Lower leg skin (tissue), 4 donors: Measurements from ENCODE around the gene GZMB. TPM values are rescaled to one million over a fixed set of nuclear protein-coding genes. Genes with fewer than 3 reads are reported as not detected.

Experiments used
- DNase-seq, 2 donors: peaks; one replicate each; pipeline ENCODE4 v3.0.0-alpha.2; 2019; ENCODE audit warnings: low spot score in 2 of 2
- H3K4me3 ChIP-seq: fragments of 200-600 bp; sonication (generic); 2 replicates; pipeline ENCODE4 v1.5.1; 2017; ENCODE audit warnings: mild to moderate bottlenecking, low read depth; ENCODE audit not compliant: poor library complexity, severe bottlenecking
- POLR2A ChIP-seq, 2 donors: fragments of 450-650 bp; IDR thresholded peaks; one replicate each; pipeline ENCODE4 v1.6.1; 2016 to 2017; ENCODE audit warnings: antibody characterized with exemption in 2 of 2, mild to moderate bottlenecking in 1 of 2, moderate library complexity in 1 of 2
- WGBS, 2 donors: methylation state at CpG; one replicate each; pipeline ENCODE4 v1.1.5; 2018; 5-methylcytosine and 5-hydroxymethylcytosine counted together
- intact Hi-C: fragments of 100-400 bp; cut with DNase I; formaldehyde crosslinking; loops from one replicate; pipeline ENCODE4 v1.15.0; 2023; ENCODE audit warnings: low total_unique reads
- total RNA-seq, 4 donors: library from RNA; depleted of rRNA; stranded (reverse); fragments of >200 nt; gene quantifications; one replicate each; pipeline ENCODE4 v1.1.0, GENCODE V29; 2016
- TF ChIP-seq, protein P1 (sequence below), 3 donors: fragments of 450-650 bp; IDR thresholded peaks; one replicate each; pipeline ENCODE4 v1.5.1; 2016; ENCODE audit warnings: antibody characterized with exemption in 3 of 3, mild to moderate bottlenecking in 3 of 3, moderate library complexity in 2 of 3

The GZMB gene
- total RNA-seq, 4 donors from 2014 or later = 0.75 to 1.0 TPM; not detected in 2

DNA sequence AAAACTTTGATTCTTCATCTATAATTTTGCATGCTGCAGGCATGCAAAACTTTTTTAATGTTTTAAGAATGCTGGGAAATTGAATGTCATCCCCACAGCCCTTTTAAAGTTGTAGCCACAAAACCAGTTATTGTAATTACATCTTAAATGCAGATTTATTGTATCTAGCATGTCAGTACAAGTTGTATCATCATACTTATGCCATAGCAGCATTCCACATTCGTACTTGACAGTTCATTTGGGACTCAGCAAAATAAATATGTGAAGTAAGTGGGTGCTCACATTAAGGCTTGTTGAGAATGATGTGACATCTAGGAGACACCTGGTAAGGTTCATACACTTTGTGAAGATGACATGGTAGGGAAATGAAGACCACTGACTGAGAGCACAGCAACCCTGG, 44.0 kb upstream of the GZMB start:
- WGBS, 2 donors = 32 to 62% methylated on average over 1 of the region's 1 CpG
- intact Hi-C loops = no loop called here
- TF ChIP-seq POLR2A (IDR thresholded peaks at IDR 0.05) = no peak
- TF ChIP-seq, protein P1, sequence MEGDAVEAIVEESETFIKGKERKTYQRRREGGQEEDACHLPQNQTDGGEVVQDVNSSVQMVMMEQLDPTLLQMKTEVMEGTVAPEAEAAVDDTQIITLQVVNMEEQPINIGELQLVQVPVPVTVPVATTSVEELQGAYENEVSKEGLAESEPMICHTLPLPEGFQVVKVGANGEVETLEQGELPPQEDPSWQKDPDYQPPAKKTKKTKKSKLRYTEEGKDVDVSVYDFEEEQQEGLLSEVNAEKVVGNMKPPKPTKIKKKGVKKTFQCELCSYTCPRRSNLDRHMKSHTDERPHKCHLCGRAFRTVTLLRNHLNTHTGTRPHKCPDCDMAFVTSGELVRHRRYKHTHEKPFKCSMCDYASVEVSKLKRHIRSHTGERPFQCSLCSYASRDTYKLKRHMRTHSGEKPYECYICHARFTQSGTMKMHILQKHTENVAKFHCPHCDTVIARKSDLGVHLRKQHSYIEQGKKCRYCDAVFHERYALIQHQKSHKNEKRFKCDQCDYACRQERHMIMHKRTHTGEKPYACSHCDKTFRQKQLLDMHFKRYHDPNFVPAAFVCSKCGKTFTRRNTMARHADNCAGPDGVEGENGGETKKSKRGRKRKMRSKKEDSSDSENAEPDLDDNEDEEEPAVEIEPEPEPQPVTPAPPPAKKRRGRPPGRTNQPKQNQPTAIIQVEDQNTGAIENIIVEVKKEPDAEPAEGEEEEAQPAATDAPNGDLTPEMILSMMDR (IDR thresholded peaks at IDR 0.05) = no peak
- no peak overlapping the region for H3K4me3 ChIP-seq
- no peak for DNase-seq

DNA sequence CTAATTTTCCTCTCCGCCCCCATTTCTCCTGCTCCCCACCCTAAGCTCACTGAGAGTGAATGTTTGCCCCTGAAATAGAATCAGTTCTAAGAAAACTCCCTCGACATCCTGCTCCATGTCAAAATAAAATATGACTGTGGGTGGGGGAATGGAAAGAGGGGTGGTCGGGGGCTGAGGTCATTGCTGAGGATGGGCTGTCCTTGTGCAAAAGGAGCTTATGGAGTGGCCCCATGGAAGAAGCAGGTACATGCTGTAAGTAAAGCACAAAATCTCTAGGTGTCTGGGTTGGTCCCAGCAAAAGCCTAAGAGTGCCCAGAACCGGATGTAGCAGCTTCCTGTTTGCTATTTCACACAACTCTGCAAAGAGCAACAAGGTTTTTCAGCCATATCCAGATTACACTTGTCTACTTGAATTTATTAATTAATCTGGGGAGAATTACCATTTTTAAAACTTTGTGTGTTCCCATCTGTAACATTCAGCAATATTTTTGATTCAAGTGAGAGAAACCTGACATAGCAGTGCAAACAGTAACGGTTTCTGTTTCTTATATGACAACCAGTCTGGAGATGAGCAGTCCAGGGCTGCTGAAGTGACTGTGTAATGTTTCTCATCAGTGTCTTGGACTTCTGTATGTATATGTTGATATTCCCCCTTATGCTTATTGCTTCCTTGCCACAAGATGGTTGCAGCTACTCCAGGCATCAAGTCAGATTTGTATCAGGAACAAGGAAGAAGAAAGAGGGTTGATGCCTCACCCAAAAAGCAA, 40.4 kb upstream of the GZMB start:
- TF ChIP-seq, protein P1 (IDR thresholded peaks at IDR 0.05) = no peak
- no peak for TF ChIP-seq POLR2A (IDR thresholded peaks at IDR 0.05)
- no peak for DNase-seq
- H3K4me3 ChIP-seq = no peak overlapping the region
- WGBS, 2 donors = 46 to 51% methylated on average over 5 of the region's 5 CpGs
- intact Hi-C loops = no loop called here

DNA sequence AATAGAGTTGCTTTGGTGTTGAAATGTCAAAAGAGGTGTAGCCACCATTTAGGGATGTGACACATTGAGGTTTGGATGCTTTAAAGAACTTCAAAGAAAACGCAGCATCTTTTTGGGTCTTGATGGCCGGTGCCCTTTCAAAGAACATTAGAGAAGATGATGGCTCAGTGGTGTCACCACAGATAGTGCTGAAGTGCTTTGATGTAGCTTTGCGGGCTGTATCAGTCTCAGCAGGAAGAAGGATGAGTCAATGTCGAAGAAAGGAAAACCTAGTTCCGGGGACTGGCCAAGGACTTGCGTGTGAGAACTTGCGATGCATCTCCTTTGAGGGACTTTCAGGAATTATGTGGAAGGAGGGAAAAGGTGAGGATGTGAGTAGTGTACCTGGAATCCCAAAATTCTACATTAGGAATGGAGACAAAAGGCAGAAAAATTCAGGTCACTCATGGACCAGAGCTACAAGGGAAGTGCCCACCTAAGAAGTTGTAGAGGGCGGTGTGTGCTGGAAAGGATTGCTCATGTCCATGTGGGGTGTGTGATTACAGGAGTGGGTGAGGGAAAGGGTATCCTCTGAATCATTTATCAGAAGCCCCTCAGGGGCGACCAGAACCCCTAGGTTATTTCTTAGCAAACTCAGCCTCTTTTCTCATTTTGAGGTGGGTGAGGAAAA, 39.7 kb upstream of the GZMB start:
- H3K4me3 ChIP-seq = no peak overlapping the region
- intact Hi-C loops = no loop called here
- TF ChIP-seq, protein P1 (IDR thresholded peaks at IDR 0.05) = no peak
- no peak for TF ChIP-seq POLR2A (IDR thresholded peaks at IDR 0.05)
- DNase-seq = no peak
- WGBS, 2 donors = 54 to 64% methylated on average over 9 of the region's 9 CpGs

DNA sequence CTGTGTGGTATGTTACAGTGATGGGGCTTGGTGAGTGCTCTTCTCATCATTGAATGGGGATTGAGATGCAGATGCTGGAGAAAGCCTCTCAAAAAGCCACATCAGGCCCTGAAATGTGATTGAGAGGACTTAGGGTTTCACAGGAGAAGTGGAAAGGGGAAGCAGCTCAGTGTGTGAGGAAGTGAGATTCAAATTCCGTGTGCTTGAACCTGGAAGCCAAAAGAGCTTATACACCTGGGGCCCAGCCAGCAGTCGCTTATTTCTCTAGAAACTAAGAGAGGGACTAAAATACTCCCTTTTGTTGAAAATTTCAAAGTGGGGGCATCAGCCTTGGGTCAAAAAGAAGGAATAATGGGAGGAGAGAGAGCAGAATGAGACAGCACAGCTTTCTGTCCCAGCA, 39.1 kb upstream of the GZMB start:
- H3K4me3 ChIP-seq = no peak overlapping the region
- no peak for DNase-seq
- intact Hi-C loops = no loop called here
- WGBS, 2 donors = 64 to 69% methylated on average over 2 of the region's 2 CpGs
- no peak for TF ChIP-seq POLR2A (IDR thresholded peaks at IDR 0.05)
- TF ChIP-seq, protein P1 (IDR thresholded peaks at IDR 0.05) = no peak

DNA sequence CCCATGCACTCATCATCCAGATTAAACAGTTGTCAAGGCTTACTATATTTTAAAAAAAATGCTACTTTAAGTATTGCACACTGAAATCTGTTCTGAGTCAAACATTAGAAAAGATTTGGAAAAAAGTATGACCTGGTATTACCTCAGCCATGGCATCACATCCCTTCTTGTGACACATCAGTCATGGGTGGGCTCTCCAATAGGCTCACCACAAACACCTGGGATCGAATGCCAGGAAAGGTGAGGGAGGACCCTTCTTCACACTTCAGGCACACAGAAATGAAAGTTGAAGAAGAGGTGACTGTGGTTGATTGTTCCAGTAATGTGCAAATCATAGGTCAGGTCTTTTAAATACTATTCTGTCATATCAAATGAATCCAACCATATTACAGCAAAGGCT, 36.6 kb upstream of the GZMB start:
- no peak for TF ChIP-seq POLR2A (IDR thresholded peaks at IDR 0.05)
- TF ChIP-seq, protein P1 (IDR thresholded peaks at IDR 0.05) = no peak
- DNase-seq = no peak
- intact Hi-C loops = no loop called here
- WGBS, 2 donors = 74 to 85% methylated on average over 1 of the region's 1 CpG
- no peak overlapping the region for H3K4me3 ChIP-seq
